Measurements from ENCODE around the gene GLG1.
"Not testable (repeated sequence)": the region's sequence is repeated elsewhere in the genome, so short reads cannot be mapped to it uniquely, and the experiment has no call there.

Gene GLG1

DNA sequence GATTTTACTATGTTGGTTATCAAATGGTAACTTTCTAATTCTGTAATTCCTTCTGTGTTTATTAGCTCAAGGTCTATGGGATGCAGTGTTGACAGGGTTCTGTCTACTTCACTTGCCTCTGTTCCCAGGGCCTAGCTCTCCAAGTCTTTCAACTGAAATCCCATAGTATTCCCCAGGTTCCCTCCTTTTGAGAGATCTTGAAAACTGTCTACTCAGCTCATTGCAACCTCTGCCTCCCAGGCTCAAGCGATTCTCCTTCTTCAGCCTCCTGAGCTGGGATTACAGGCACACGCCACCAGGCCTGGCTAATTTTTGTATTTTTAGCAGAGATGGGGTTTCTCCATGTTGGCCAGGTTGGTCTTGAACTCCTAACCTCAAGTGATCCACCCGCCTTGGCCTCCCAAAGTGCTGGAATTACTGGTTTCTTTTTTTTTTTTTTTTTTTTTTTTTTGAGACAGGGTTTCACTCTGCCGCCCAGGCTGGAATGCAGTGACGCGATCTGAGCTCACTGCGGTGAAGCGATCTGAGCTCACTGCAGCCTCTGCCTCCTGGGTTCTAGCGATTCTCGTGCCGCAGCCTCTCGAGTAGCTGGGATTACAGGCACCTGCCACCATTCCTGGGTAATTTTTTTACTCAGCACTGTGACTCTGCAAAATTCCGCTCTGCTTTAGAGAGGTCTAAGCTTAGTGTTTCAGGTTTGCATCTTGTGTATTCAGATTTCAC, 163.1 kb downstream of the GLG1 start:
- not testable (repeated sequence) for DNase-seq (ENCODE audit: low read depth)

DNA sequence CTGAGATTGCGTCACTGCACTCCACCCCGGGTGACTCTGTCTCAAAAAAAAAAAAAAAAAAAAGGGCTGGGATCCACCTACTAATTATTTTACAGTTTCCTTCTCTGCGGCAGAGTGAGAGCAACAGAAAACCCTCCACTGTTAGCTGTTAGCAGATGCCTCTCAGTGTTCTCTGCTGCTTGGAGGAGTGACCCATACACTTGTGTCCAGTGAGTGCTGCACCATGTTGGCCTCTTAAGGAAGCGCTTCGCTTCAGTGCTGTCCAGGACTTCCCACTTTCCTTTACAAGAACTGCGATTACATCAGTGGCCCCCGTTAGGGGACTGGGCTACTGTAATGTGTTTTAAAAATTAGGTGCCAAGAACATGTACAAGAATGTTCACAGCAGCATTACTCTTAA, 167.2 kb downstream of the GLG1 start:
- DNase-seq (ENCODE audit: low read depth), result no peak

DNA sequence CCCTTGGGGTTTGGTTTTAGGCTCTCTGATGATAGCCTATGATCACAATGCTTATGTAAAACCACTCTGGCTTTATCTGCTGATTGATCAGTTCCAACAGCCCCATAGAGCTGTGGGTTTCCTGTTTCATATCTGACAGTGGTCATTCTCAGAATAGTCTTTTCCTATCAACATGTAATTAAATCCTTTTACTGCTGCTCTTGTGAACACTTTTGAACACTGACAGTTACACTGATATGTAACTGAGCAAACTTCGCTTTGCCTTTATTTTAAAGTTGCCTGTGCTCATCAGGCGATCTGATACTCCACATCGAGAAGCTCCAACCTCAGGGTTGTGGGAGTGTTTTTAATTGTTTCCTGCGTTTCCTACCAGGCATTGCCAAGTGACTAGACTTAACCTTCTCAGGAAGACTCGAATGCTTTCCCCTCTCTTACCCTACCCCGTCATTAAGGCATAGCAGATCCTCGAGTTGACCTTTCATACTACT, 168.4 kb downstream of the GLG1 start:
- DNase-seq (ENCODE audit: low read depth), result no peak

DNA sequence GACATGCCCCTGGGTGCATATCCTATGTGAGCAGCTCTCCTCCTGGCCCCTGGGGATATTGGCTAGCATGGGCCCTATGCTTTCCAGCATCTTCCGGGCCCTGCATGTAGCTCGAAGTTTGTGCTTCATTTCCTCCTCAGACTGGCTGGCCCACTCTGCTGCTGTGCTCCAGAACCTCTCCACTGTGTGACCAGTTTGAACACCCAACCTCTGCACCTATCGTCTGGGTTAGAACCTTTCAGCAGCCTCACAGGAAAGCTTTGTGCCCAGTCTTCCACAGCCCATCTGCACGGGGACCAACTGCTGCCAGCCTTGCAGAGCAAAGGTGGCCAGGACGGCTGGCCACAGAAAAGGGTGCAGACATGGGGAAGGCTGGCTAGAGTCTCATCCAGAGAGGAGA, 175.4 kb downstream of the GLG1 start:
- DNase-seq (ENCODE audit: low read depth), result no peak

DNA sequence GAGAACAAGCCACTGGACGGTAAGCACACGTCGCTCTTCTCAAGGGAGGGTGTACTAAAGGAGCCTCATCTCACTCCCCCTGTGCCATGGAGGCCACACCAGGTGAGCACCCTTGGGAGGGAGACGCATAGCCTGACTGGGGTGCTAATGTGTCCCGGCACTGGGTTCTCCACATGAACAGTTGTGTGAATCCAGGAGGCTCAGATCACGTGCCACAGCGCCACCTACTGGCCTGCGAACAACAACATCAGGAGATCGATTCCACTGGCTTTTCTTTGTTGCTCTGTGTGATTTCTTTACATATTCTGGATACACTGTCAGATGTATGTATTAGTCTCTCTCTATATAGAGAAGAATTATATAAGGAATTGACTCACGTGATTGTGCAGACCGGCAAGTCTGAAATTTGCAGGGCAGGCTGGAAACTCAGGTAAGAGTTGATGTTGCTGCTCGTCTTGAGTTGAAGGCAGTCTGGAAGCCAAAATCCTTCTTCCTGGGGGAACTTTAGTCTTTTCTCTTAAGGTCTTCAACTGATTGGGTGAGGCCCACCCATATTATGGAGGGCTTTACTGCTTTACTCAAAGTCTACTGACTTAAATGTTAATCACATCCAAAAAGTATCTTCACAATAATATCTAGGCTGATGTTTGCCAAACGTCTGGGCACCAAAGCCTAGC, 176.7 kb downstream of the GLG1 start:
- not testable (repeated sequence) for DNase-seq (ENCODE audit: low read depth)

DNA sequence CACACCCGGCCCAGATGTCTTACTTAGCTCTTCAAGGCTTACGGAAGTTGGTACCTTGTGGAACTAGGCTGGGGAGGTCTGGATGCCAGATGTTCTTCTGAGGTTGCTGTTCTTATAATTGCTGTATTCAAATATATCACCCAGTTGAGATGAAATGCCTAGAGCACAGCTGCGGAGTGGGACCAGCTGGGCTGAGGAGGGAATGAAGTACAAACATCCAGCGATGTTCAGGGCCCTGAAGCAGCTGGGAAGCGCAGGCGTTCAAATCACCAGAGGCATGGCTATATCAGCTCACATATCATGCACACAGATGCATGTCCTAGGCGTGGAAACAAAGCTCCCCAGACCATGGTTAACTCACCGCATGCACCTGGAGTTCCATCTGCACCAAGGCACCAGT, 178.4 kb downstream of the GLG1 start:
- not testable (repeated sequence) for DNase-seq (ENCODE audit: low read depth)

DNA sequence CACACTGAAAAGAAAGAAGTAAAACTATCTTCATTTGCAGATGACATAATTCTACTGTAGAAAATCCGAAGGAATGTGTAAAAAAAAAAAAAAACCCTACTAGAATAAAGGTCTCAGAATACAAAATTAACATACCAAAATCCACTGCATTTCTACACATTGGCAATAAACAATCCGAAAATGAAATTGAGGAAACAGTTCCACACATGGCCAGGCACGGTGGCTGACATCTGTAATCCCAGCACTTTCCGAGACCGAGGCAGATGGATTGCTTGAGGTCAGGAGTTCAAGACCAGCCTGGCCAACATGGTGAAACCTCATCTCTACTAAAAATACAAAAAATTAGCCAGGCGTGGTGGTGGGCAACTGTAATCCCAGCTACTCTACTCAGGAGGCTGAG, 181.2 kb downstream of the GLG1 start:
- DNase-seq (ENCODE audit: low read depth), result not testable (repeated sequence)

DNA sequence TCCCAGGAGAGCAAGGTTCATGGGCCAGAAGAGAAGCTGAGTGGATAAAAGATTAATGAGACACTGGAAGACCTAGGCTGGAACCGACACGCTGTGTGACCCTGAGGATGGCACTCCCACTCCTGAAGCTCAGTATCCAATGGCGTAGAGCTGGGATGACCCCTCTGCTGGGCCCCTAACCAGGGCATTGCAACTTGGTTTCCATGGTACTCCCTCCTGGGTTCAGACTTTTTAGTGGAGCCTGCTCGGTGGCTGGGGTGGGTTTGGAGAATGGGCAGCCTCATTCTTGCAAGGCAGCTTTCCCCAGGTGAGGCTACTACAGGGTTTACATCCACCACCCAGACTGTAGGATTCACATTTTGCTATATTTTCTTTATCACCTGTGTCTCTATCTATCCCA, 183.2 kb downstream of the GLG1 start:
- not testable (repeated sequence) for DNase-seq (ENCODE audit: low read depth)

DNA sequence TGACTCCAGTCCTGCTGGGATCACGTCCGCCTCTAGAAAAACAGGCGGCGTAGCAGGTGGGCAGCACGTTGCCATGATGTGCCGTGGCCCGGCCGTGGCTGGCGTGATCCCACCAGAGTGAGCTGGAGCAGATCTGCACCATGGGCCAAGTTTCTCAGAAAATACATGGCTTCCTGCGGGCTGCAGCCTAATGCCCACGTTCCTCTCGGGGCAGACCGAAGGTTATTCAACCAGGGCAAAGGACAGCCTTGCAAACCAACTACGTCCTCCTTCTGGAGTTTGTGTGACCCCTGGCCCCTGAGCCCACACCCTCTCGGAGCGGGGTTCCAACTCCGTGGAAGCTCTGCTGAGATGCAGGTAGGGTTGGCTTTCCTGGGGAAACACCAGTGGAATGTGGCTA, 184.8 kb downstream of the GLG1 start:
- not testable (repeated sequence) for DNase-seq (ENCODE audit: low read depth)

DNA sequence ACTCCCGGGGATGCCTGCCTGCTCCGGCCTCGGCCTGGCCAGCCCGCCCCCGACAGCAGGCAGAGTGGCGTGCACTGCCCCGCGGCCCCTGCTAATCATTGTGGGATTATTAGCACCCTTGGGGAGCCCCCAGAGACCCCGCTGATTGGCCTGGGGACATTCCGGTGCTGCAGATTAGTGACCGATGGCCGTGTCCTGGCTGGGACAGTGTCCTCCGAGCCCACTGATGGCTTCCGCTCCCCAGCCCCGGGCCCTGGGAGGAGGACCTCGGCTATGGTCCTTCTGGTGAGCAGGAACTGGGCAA, 185.5 kb downstream of the GLG1 start:
- DNase-seq (ENCODE audit: low read depth), result not testable (repeated sequence)

DNA sequence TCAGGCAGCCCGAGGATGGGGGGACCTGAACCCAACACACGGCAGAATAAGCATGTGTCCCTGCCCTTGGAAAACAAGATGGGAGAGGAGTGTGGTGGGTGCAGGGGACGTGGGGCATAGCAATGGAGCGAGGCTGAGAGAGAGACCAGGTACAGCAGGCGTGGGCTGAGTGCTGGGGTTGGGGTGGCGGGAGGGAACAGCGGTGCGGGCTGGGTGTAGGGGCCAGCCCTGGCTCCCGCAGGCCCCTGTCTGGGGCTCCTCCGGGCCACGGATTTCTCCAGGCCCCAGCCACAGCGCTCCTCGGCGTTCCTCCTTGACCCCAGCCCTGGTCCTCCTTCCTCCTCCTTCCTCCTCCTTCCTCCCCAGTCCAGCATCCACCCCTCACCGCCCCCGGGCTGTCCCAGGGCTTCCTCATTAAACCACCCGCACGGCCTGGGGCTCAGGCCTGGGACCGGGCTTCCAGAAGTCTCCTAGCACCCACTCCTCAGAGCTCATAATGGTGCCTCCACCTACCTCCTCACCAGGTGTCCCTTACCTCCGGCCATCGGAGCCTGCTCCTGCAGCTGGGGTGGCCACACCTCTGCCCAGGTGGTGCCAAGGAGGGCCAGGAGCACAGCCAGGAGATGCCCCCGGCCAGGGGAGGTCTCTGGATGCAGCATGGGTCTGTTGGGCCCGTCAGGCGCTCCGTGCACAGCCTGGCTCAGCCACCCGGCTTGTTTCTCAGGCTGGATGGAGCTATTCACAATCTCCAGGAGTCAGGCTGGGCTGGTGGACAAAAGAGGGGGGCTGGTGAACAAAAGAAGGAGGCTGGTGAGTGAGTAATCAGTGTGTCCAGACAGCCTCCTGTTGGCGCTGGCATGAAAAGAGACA, 186.1 kb downstream of the GLG1 start, which contains the start of gene CLEC18B:
Gene CLEC18B (minus strand): TSS at position 867 of the 870 bp plus-strand sequence. CDS start 208 bp downstream, at position 659.
- DNase-seq (ENCODE audit: low read depth), result not testable (repeated sequence)

DNA sequence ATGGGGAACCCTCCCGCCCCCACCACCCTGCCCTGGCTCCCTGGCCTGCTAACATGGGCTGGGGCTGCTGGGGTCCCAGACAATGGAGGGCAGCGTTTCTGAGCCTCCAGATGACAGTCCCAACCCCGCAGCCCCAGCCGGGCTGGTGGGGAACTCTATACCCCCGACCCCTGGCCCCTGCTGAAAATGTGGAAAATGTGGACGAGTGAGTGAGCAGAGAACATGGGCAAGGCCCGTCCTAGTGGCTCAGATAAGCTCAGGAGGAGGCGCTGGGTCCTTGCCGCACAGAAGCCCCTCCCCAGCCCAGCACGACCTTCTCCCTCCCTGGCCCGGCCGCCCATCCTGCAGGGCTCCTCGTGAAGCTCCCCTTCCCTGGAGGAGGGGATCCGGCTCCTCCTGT, 187.1 kb downstream of the GLG1 start:
- not testable (repeated sequence) for DNase-seq (ENCODE audit: low read depth)

DNA sequence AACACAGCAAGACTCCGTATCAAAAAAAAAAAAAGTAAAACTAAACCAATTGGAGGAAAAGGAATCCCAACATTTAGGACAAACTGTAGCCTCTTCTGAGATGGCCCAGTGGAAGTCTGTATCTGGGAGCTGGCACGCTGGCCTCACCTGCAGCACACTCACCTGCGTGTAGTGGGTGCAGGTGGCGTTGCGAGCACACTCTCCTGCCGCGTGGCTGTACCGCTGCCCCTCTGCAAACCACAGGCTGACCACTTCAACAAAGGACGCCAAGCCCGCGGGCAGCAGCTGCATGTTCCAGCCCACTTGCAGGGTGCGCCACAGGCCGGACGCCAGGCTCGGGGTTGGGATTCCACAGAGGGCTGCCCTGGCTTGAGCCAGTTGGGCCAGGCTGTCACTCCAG, 189.0 kb downstream of the GLG1 start:
- not testable (repeated sequence) for DNase-seq (ENCODE audit: low read depth)

DNA sequence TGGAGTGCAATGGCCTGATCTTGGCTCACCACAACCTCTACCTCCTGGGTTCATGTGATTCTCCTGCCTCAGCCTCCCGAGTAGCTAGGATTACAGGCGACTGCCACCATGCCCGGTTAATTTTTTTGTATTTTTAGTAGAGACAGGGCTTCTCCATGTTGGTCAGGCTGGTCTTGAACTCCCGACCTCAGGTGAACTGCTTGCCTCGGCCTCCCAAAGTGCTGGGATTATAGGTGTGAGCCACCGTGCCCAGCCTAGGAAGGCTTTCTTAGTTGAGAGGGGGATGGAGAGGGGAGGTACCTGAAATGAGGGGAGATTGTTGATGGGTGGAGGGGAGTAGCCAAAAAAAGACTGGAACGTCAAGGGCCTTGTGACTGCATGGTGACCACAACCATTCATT, 193.0 kb downstream of the GLG1 start:
- not testable (repeated sequence) for DNase-seq (ENCODE audit: low read depth)

DNA sequence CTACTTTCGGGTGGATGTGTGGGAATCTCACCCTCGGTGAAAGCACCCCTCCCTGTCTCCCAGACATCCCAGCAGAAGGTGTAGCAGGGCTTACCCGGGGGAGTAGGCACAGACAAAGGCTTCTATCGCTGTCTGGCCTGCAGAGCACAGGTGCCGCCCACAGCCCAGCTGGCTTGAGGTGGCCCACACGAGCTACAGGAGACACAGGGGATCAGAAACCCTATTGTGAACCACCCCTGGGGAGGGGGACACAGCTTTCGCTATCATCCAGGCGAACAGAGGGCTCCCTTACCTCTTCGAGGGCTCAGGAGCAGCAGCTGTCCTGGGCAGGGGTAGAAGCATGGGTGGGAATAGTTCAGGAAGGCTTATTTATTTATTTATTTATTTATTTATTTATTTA, 193.4 kb downstream of the GLG1 start:
- DNase-seq (ENCODE audit: low read depth), result not testable (repeated sequence)

DNA sequence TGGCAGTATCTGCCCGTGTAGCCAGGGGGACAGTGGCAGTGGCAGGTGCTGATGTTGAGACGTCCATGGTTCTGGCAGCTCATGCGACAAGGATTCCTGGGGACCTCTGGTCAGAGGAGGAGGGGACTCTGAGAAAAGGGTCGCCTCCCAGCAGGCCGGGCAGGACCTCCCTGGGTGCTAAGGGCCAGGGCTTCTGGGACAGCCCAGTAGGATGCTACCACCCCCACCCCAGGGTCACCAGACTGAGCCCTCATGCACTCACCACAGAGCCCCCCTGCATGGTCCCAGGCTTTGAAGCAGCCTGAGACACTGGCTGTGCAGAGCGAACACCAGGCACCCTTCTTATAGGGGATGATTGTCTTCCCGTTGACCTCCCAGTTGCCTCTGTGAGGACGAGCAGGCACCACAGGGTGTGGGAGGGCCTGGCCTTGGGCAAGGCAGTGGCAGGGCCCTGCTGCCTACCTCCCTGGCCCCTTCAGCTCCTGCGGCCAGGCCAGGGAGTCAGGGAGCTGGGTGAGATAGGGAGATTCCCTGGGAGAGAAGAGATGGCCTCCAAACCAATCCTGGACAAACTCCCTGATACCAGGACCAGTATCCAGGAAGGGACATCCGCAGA, 194.0 kb downstream of the GLG1 start:
- not testable (repeated sequence) for DNase-seq (ENCODE audit: low read depth)

DNA sequence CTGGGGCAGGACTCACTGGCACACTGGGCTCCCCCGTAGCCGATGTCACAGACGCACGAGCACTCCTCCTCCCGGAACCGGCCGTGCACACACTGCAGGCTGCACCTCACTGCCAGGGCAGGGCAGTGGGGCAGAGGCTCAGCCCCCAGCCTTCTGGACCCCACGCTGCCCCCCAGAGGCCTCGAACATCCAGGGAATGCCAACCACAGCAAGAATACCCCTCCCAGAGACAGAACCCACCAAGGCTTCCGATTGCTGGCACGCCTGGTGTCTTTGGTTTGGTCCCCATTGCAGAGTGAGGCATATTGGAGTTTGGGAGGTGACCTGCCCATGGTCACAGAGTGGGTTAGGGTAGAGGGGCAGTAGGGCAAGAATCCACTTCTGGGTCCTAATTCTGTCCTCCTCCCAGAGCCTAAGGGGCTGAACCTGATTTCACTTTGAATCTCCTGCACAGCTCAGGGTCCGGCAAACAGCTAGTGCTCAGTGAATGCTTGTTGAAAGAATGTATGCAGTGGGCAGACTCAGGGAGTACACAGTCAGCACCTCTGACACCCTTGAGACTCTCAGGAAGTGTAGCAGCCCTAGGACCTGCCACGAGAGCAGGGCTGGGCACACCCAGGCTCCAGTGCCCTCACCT, 194.7 kb downstream of the GLG1 start:
- DNase-seq (ENCODE audit: low read depth), result not testable (repeated sequence)

DNA sequence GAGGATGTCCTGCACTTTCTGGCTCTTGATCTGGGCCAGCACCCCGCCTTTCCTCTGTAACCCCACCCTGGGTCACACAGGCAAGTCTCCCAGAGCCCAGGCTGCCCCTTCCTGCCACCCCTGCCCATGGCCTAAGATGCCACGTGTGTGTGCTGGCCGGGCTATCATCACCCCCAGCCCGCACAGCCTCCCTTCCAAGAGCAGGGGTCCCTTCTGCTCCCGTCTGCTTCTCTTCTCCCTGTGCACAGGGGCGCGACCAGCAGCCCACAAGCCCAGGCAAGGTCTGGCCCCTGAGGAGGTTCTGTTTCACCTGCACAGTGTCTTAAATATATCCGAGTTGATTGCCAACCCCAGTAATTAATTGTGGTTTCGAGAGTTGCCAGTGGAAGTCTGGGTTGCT, 195.9 kb downstream of the GLG1 start:
- not testable (repeated sequence) for DNase-seq (ENCODE audit: low read depth)

DNA sequence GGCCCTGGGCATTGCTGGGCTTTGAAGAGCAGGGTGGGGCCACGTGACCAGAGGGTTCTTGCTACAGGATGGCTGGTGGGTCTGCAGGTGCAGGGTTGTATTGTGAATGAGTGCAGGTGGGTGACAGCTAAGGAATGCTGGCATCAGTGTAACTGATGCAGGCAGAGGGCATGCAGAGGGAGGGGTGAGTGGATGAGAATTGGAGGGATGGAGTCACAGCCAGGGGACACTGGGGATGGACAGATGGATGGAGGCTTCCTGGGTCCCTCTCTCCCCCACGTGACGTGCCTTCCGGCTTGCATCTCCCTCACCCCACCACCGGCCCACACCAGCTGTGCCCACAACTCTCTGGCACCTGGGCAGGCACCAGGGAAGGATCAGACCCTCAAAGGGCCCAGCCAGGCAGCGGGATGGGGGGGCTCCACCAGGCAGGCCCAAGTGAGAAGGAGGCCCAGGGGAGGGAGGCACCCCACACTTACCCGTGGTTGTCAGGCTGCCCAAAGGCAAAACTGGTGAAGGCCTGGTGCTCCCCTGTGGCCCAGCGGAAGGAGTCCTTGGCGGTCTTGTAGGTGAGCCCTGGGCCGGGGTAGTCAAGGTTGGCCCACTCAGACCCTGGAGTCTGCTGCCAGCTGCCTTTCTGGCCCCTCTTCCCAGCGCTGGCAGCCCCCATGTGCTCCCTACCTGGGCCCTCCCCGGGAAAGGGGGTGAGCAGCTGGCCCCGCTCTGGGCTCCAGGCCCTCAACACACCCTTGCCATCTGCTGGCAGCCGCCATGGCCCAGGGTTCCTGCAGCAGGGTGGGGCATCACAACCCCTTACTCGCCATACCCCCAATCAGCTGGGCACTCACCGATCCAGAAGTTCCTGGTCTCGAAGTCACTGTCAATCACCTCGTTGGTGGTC, 196.6 kb downstream of the GLG1 start:
- not testable (repeated sequence) for DNase-seq (ENCODE audit: low read depth)

DNA sequence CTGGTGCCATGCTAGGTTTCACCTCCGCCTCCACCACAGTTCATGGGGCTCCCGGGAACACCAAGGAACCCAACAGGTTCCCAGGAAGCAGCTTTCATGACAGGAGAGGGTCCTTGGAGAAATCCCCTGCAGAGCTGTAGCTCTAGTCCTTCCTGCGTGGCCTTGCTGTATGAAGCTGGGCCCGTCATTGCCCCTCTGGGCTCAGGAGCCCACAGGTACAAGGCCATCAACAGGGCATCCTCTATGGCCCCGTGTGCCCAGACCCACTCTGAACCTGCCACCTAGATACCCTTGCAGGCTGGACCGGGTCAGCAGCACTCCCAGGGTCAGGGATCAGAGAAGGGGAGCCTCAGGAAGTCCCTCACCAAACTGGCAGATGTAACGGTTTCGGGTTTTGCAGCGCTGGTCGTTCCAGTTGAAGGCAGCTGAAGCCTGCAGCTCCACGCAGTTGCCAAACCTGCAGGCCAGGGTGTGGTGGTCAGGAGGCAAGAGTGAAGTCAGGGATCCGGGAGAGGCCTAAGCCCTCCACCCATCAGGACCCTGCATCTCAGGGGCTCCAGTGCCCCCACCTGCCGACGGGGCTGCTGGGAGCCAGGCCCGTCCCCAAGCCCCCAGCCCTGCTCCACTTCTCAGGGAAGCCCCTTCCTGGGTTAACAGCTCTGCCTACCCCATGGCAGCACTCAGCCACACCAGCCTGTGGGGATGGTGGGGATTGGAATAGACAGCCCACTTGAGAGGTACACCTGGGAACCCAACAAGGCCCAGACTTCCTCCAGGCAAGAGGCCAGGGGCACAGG, 197.5 kb downstream of the GLG1 start:
- DNase-seq (ENCODE audit: low read depth), result not testable (repeated sequence)

All from GM04503 (cell line).